HCT116 (cell line): ENCODE data around the gene MERTK. TPM values are rescaled to one million over a fixed set of nuclear protein-coding genes. Genes with fewer than 3 reads are reported as not detected.

Source experiments
- ATAC-seq: fragments of 200-7000 bp; cut with Tn5 transposase; 2 replicates; pipeline ENCODE4 v1.9.1; 2020; ENCODE audit warnings: mild to moderate bottlenecking, moderate library complexity
- BruUV-seq: library from RNA; stranded (reverse); fragments of 400-500 nt; replicated peaks from 2 replicates; lab custom pipeline; 2021; lab: Mats Ljungman, UMichigan
- CTCF ChIA-PET: fragments of 300-600 bp; sonication (Branson Sonifier 250); formaldehyde crosslinking; loops from one replicate; lab custom pipeline; 2021; ENCODE audit warnings: antibody characterized with exemption; lab: Charles Lee
- POLR2A ChIA-PET: fragments of 300-600, 350-600 bp; sonication (Branson Sonifier 250); formaldehyde crosslinking; loops from one replicate; lab custom pipeline; 2021; ENCODE audit warnings: antibody characterized with exemption; lab: Charles Lee
- RAD21 ChIA-PET, 2 experiments: fragments of 300-600 bp; sonication (Branson Sonifier 250); formaldehyde crosslinking; loops; one replicate each; lab custom pipeline; 2023; ENCODE audit warnings: low total read pairs in 2 of 2; ENCODE audit not compliant: uncharacterized antibody in 2 of 2, unreplicated experiment in 2 of 2, low non-redundant PET in 1 of 2; lab: Charles Lee
- DNase-seq: peaks from one replicate; pipeline ENCODE4 v3.0.0-alpha.2; 2010; ENCODE audit warnings: low read depth, low spot score
- H2AFZ ChIP-seq: fragments of 200-600 bp; shearing (Covaris generic), sonication (generic); 2 replicates; pipeline ENCODE4 v1.6.1; 2017; ENCODE audit warnings: low read depth, mixed run types, mixed read lengths, antibody characterized with exemption, low read length; ENCODE audit not compliant: poor library complexity, severe bottlenecking
- H3K27ac ChIP-seq: 2 replicates; pipeline ENCODE4 v1.5.1; 2012; ENCODE audit warnings: low read depth, low read length
- H3K27me3 ChIP-seq: fragments of 200-600 bp; sonication (generic); 2 replicates; pipeline ENCODE4 v1.6.1; 2016; ENCODE audit warnings: mixed run types, low read length, mixed read lengths; ENCODE audit not compliant: insufficient read depth
- H3K36me3 ChIP-seq, 2 experiments: fragments of 200-500 bp in 1 of 2; fragments of 200-600 bp in 1 of 2; sonication (Bioruptor generic) in 1 of 2; sonication (generic) in 1 of 2; 2 replicates each; pipeline versions ENCODE4 v1.5.1 to v1.6.1; 2014 to 2016; ENCODE audit warnings: low read length in 2 of 2, inconsistent platforms in 1 of 2, mixed read lengths in 1 of 2, mixed run types in 1 of 2; ENCODE audit not compliant: insufficient read depth in 2 of 2, control insufficient read depth in 1 of 2
- H3K4me1 ChIP-seq, 2 experiments: fragments of 200-600 bp in 1 of 2; sonication (generic) in 1 of 2; 2 replicates each; pipeline versions ENCODE4 v1.5.1 to v1.6.1; 2012 to 2017; ENCODE audit warnings: low read length in 2 of 2, inconsistent platforms in 1 of 2, mild to moderate bottlenecking in 1 of 2, mixed read lengths in 1 of 2, mixed run types in 1 of 2, moderate library complexity in 1 of 2; ENCODE audit not compliant: insufficient read depth in 2 of 2, control insufficient read depth in 1 of 2
- H3K4me2 ChIP-seq: fragments of 200-600 bp; sonication (generic); 2 replicates; pipeline ENCODE4 v1.6.1; 2017; ENCODE audit warnings: mixed run types, low read length, mixed read lengths
- H3K4me3 ChIP-seq, 2 experiments: fragments of 200-600 bp in 1 of 2; sonication (generic) in 1 of 2; replicated peaks in 1 of 2; 2 replicates each; pipeline ENCODE4 v1.5.1; 2011 to 2016; ENCODE audit warnings: low read length in 2 of 2, control low read depth in 1 of 2, low read depth in 1 of 2, mild to moderate bottlenecking in 1 of 2, mixed read lengths in 1 of 2, mixed run types in 1 of 2
- H3K79me2 ChIP-seq: fragments of 200-600 bp; sonication (generic); 2 replicates; pipeline ENCODE4 v1.6.1; 2017; ENCODE audit warnings: mild to moderate bottlenecking, mixed run types, low read length, moderate library complexity, mixed read lengths; ENCODE audit not compliant: insufficient read depth
- H3K9ac ChIP-seq: fragments of 200-600 bp; sonication (generic); 2 replicates; pipeline ENCODE4 v1.6.1; 2016; ENCODE audit warnings: low read length, mixed read lengths
- H3K9me2 ChIP-seq: fragments of 200-600 bp; sonication (generic), shearing (Covaris generic); 2 replicates; pipeline ENCODE4 v1.6.1; 2017; ENCODE audit warnings: mixed run types, mild to moderate bottlenecking, moderate library complexity; ENCODE audit not compliant: insufficient read depth
- H3K9me3 ChIP-seq, 2 experiments: fragments of 200-500 bp in 1 of 2; fragments of 200-600 bp in 1 of 2; sonication (Bioruptor generic) in 1 of 2; sonication (generic) in 1 of 2; 2 replicates each; pipeline ENCODE4 v1.6.1; 2014 to 2017; ENCODE audit warnings: low read length in 2 of 2, mixed read lengths in 2 of 2, inconsistent platforms in 1 of 2, low read depth in 1 of 2, mild to moderate bottlenecking in 1 of 2, mixed run types in 1 of 2, moderate library complexity in 1 of 2; ENCODE audit not compliant: control insufficient read depth in 1 of 2, insufficient read depth in 1 of 2
- H4K20me1 ChIP-seq: fragments of 200-600 bp; sonication (generic), shearing (Covaris generic); 2 replicates; pipeline ENCODE4 v1.6.1; 2017; ENCODE audit warnings: mixed run types, mild to moderate bottlenecking, moderate library complexity; ENCODE audit not compliant: insufficient read depth
- CBX3 ChIP-seq: IDR thresholded peaks from 2 replicates; pipeline ENCODE4 v1.6.1; 2012; ENCODE audit warnings: low read depth
- CEBPB ChIP-seq: IDR thresholded peaks from 2 replicates; pipeline ENCODE4 v1.6.1; 2012; ENCODE audit warnings: low read depth
- CTCF ChIP-seq, 3 experiments: fragments of 200-600 bp in 1 of 3; sonication (generic) in 1 of 3; IDR thresholded peaks in 2 of 3; conservative IDR thresholded peaks in 1 of 3; 2 replicates each; pipeline ENCODE4 v1.5.1; 2012 to 2017; ENCODE audit warnings: low read depth in 2 of 3, low read length in 2 of 3, antibody characterized with exemption in 1 of 3, borderline replicate concordance in 1 of 3, control low read depth in 1 of 3, mild to moderate bottlenecking in 1 of 3, mixed read lengths in 1 of 3, mixed run types in 1 of 3, moderate library complexity in 1 of 3; ENCODE audit not compliant: insufficient read depth in 1 of 3
- EGR1 ChIP-seq: IDR thresholded peaks from 2 replicates; pipeline ENCODE4 v1.6.1; 2012; ENCODE audit warnings: low read depth
- ELF1 ChIP-seq: IDR thresholded peaks from 2 replicates; pipeline ENCODE4 v1.6.1; 2012; ENCODE audit warnings: low read depth, borderline replicate concordance
- EZH2 ChIP-seq: fragments of 200-600 bp; sonication (generic); IDR thresholded peaks from 2 replicates; pipeline ENCODE4 v1.6.1; 2017; ENCODE audit warnings: antibody characterized with exemption, mixed run types
- EZH2phosphoT487 ChIP-seq: fragments of 200-600 bp; IDR thresholded peaks from 2 replicates; pipeline ENCODE4 v1.6.1; 2018; ENCODE audit warnings: antibody characterized with exemption, borderline replicate concordance
- FOSL1 ChIP-seq: IDR thresholded peaks from 2 replicates; pipeline ENCODE4 v1.6.1; 2012; ENCODE audit warnings: low read depth
- JUND ChIP-seq: IDR thresholded peaks from 2 replicates; pipeline ENCODE4 v1.6.1; 2012
- POLR2AphosphoS5 ChIP-seq: IDR thresholded peaks from 2 replicates; pipeline ENCODE4 v1.6.1; 2011; ENCODE audit warnings: mild to moderate bottlenecking, low read depth, low read length, moderate library complexity
- SIN3A ChIP-seq: IDR thresholded peaks from 2 replicates; pipeline ENCODE4 v1.6.1; 2012; ENCODE audit warnings: low read depth
- SRF ChIP-seq: IDR thresholded peaks from 2 replicates; pipeline ENCODE4 v1.6.1; 2012; ENCODE audit warnings: low read depth
- YY1 ChIP-seq: IDR thresholded peaks from 2 replicates; pipeline ENCODE4 v1.6.1; 2011; ENCODE audit warnings: low read length, low read depth, moderate library complexity, mild to moderate bottlenecking; ENCODE audit not compliant: insufficient replicate concordance; ENCODE audit errors: extremely low read depth
- ZBTB33 ChIP-seq: IDR thresholded peaks from 2 replicates; pipeline ENCODE4 v1.6.1; 2011; ENCODE audit warnings: mild to moderate bottlenecking, low read length, moderate library complexity; ENCODE audit not compliant: insufficient replicate concordance; ENCODE audit errors: extremely low read depth
- ZFX ChIP-seq: fragments of 450-650 bp; IDR thresholded peaks from 2 replicates; pipeline ENCODE4 v1.6.1; 2017
- ZNF274 ChIP-seq: fragments of 200-500 bp; sonication (Bioruptor generic); IDR thresholded peaks from 2 replicates; pipeline ENCODE4 v1.6.1; 2014; ENCODE audit warnings: mild to moderate bottlenecking, low read depth, low read length, inconsistent platforms
- intact Hi-C: fragments of 100-400 bp; cut with micrococcal nuclease; formaldehyde crosslinking; loops from 2 replicates; pipeline ENCODE4 v1.10.0; 2022
- total RNA-seq: library from RNA; stranded (reverse); gene quantifications from one replicate; pipeline ENCODE4 v1.2.1, GENCODE V29; 2021; ENCODE audit not compliant: unreplicated experiment
- TF ChIP-seq, protein P1 (sequence below): IDR thresholded peaks from 2 replicates; pipeline ENCODE4 v1.6.1; 2012; ENCODE audit warnings: low read depth
- TF ChIP-seq, protein P2 (sequence below): IDR thresholded peaks from 2 replicates; pipeline ENCODE4 v1.6.1; 2012

The MERTK gene
- total RNA-seq, 1 experiment from 2014 or later, result 5.7 TPM

DNA sequence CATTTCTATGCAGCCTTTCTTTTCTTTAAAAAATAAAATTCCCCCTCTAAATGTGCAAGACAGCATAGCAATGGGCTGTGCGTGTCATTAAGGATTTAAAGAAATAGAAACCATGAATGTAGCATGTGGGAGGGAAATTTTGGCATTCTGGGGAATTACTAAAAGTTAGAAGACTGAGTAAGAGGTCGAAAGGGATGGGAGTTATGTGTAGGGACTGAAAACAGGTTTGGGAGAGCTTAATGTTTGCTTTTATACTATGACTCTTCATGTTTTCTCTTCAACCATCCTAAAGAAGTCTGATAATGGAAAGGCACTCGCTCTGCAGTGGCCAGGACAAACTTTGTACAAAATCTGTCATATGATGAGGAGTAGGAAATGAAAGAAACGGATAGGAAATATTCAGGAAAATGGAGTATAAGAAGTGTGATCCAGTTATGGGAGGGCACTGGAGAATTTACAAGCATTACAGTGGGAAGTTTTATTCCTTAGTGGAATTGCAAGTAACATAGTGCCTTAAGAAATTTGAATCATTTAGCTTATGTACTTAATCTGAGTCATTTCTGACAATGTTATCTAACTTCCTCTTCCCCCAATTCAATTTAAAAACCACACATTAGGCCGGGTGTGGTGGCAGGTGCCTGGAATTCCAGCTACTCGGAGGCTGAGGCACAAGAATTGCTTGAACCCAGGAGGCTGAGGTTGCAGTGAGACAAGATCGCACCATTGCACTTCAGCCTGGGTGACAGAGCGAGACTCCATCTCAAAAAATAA lies 177.3 kb downstream of the MERTK start:
- no peak for TF ChIP-seq EZH2phosphoT487
- TF ChIP-seq, protein P1, sequence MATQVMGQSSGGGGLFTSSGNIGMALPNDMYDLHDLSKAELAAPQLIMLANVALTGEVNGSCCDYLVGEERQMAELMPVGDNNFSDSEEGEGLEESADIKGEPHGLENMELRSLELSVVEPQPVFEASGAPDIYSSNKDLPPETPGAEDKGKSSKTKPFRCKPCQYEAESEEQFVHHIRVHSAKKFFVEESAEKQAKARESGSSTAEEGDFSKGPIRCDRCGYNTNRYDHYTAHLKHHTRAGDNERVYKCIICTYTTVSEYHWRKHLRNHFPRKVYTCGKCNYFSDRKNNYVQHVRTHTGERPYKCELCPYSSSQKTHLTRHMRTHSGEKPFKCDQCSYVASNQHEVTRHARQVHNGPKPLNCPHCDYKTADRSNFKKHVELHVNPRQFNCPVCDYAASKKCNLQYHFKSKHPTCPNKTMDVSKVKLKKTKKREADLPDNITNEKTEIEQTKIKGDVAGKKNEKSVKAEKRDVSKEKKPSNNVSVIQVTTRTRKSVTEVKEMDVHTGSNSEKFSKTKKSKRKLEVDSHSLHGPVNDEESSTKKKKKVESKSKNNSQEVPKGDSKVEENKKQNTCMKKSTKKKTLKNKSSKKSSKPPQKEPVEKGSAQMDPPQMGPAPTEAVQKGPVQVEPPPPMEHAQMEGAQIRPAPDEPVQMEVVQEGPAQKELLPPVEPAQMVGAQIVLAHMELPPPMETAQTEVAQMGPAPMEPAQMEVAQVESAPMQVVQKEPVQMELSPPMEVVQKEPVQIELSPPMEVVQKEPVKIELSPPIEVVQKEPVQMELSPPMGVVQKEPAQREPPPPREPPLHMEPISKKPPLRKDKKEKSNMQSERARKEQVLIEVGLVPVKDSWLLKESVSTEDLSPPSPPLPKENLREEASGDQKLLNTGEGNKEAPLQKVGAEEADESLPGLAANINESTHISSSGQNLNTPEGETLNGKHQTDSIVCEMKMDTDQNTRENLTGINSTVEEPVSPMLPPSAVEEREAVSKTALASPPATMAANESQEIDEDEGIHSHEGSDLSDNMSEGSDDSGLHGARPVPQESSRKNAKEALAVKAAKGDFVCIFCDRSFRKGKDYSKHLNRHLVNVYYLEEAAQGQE, result no peak
- TF ChIP-seq CEBPB, result no peak
- no peak for TF ChIP-seq CBX3
- TF ChIP-seq ZNF274, result no peak
- TF ChIP-seq POLR2AphosphoS5, result no peak
- no peak for TF ChIP-seq ELF1
- TF ChIP-seq ZBTB33, result no peak
- TF ChIP-seq, protein P2, sequence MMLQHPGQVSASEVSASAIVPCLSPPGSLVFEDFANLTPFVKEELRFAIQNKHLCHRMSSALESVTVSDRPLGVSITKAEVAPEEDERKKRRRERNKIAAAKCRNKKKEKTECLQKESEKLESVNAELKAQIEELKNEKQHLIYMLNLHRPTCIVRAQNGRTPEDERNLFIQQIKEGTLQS, result no peak
- TF ChIP-seq FOSL1, result no peak
- no peak for TF ChIP-seq EZH2
- no peak for TF ChIP-seq SIN3A
- no peak for TF ChIP-seq YY1
- no peak for TF ChIP-seq JUND
- TF ChIP-seq ZFX, result no peak
- no peak for TF ChIP-seq SRF
- TF ChIP-seq CTCF (IDR thresholded peaks at IDR 0.05 in 2 of 3, conservative IDR thresholded peaks at IDR 0.05 in 1 of 3; ENCODE audit: borderline replicate concordance in 1 of 3, insufficient read depth in 1 of 3, low read depth in 2 of 3, low read length in 2 of 3), result no peak
- no peak for TF ChIP-seq EGR1
- Histone ChIP-seq H3K27me3 (no peaks in the 10 kb centered on the region), H3K9me3 (0 out of 4 replicates have a peak, but pooled peaks cover 0 to 3% of the 10 kb centered on the region in 2 experiments), H3K36me3 (0 out of 4 replicates have a peak, but pooled peaks cover 0 to 4% of the 10 kb centered on the region in 2 experiments), H3K4me1 (peaks cover 0 to 6% of the 10 kb centered on the region in 2 experiments; a peak in 1 of 4 replicates), H3K4me3 (no peak overlapping the region), H4K20me1 (no peaks in the 10 kb centered on the region), H3K27ac (no peak overlapping the region), H2AFZ (no peak overlapping the region), H3K79me2 (0 out of 2 replicates have a peak, but pooled peaks cover 3% of the 10 kb centered on the region), H3K4me2 (no peak overlapping the region), H3K9ac (no peak overlapping the region), H3K9me2 (no peaks in the 10 kb centered on the region)
- no peak for ATAC-seq
- ChIA-PET RAD21 (no interaction called here), POLR2A (no interaction called here), CTCF (no interaction called here)
- no peak for DNase-seq
- intact Hi-C loops, result no loop called here
- BruUV-seq, result no TSS peak
